Measurements from ENCODE around the gene DNAH12. TPM values are rescaled to one million over a fixed set of nuclear protein-coding genes. Genes with fewer than 3 reads are reported as not detected.
"Not testable (repeated sequence)": the region's sequence is repeated elsewhere in the genome, so short reads cannot be mapped to it uniquely, and the experiment has no call there.

DNAH12 gene
- total and polyA plus RNA-seq, 2 experiments from 2014 or later: not detected

DNA sequence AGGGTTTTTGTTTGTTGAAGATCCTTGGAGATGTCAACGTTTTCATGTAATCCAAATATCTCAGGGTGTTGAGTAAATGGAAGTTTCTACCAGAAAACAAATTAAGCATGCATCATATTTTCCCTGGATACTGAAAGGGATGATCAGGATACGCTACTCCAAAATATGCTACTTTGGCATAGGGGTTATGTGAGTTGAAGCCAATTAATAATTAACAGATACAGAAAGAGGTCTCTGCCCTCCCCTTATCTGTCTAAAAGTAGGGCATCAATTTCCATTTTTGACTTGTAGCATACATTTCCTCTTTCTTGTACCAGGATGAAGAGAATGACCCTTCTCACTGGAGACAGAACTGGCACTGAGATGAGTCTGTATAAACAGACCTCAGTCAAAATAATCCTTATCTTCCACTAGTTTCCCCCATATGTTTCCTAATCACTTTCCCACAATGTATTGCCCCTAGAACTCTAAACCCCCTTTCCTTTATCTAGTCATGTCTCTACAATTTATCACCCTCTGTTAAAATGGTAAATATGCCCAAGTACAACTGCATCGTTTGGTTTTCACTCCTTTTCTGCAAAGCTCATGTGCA, 234.3 kb downstream of the DNAH12 start (continued):
- TF ChIP-seq, protein P1, sequence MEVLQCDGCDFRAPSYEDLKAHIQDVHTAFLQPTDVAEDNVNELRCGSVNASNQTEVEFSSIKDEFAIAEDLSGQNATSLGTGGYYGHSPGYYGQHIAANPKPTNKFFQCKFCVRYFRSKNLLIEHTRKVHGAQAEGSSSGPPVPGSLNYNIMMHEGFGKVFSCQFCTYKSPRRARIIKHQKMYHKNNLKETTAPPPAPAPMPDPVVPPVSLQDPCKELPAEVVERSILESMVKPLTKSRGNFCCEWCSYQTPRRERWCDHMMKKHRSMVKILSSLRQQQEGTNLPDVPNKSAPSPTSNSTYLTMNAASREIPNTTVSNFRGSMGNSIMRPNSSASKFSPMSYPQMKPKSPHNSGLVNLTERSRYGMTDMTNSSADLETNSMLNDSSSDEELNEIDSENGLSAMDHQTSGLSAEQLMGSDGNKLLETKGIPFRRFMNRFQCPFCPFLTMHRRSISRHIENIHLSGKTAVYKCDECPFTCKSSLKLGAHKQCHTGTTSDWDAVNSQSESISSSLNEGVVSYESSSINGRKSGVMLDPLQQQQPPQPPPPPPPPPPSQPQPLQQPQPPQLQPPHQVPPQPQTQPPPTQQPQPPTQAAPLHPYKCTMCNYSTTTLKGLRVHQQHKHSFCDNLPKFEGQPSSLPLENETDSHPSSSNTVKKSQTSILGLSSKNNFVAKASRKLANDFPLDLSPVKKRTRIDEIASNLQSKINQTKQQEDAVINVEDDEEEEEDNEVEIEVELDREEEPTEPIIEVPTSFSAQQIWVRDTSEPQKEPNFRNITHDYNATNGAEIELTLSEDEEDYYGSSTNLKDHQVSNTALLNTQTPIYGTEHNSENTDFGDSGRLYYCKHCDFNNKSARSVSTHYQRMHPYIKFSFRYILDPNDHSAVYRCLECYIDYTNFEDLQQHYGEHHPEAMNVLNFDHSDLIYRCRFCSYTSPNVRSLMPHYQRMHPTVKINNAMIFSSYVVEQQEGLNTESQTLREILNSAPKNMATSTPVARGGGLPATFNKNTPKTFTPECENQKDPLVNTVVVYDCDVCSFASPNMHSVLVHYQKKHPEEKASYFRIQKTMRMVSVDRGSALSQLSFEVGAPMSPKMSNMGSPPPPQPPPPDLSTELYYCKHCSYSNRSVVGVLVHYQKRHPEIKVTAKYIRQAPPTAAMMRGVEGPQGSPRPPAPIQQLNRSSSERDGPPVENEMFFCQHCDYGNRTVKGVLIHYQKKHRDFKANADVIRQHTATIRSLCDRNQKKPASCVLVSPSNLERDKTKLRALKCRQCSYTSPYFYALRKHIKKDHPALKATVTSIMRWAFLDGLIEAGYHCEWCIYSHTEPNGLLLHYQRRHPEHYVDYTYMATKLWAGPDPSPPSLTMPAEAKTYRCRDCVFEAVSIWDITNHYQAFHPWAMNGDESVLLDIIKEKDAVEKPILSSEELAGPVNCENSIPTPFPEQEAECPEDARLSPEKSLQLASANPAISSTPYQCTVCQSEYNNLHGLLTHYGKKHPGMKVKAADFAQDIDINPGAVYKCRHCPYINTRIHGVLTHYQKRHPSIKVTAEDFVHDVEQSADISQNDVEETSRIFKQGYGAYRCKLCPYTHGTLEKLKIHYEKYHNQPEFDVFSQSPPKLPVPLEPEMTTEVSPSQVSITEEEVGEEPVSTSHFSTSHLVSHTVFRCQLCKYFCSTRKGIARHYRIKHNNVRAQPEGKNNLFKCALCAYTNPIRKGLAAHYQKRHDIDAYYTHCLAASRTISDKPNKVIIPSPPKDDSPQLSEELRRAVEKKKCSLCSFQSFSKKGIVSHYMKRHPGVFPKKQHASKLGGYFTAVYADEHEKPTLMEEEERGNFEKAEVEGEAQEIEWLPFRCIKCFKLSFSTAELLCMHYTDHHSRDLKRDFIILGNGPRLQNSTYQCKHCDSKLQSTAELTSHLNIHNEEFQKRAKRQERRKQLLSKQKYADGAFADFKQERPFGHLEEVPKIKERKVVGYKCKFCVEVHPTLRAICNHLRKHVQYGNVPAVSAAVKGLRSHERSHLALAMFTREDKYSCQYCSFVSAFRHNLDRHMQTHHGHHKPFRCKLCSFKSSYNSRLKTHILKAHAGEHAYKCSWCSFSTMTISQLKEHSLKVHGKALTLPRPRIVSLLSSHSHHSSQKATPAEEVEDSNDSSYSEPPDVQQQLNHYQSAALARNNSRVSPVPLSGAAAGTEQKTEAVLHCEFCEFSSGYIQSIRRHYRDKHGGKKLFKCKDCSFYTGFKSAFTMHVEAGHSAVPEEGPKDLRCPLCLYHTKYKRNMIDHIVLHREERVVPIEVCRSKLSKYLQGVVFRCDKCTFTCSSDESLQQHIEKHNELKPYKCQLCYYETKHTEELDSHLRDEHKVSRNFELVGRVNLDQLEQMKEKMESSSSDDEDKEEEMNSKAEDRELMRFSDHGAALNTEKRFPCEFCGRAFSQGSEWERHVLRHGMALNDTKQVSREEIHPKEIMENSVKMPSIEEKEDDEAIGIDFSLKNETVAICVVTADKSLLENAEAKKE (CRISPR knock-in tag; IDR thresholded peaks at IDR 0.05): no peak
- TF ChIP-seq NANOG (IDR thresholded peaks at IDR 0.05; ENCODE audit: borderline replicate concordance) (no peak), ZNF331 (CRISPR knock-in tag; IDR thresholded peaks at IDR 0.05; ENCODE audit: low read depth) (no peak)
- TF ChIP-seq, protein P2, sequence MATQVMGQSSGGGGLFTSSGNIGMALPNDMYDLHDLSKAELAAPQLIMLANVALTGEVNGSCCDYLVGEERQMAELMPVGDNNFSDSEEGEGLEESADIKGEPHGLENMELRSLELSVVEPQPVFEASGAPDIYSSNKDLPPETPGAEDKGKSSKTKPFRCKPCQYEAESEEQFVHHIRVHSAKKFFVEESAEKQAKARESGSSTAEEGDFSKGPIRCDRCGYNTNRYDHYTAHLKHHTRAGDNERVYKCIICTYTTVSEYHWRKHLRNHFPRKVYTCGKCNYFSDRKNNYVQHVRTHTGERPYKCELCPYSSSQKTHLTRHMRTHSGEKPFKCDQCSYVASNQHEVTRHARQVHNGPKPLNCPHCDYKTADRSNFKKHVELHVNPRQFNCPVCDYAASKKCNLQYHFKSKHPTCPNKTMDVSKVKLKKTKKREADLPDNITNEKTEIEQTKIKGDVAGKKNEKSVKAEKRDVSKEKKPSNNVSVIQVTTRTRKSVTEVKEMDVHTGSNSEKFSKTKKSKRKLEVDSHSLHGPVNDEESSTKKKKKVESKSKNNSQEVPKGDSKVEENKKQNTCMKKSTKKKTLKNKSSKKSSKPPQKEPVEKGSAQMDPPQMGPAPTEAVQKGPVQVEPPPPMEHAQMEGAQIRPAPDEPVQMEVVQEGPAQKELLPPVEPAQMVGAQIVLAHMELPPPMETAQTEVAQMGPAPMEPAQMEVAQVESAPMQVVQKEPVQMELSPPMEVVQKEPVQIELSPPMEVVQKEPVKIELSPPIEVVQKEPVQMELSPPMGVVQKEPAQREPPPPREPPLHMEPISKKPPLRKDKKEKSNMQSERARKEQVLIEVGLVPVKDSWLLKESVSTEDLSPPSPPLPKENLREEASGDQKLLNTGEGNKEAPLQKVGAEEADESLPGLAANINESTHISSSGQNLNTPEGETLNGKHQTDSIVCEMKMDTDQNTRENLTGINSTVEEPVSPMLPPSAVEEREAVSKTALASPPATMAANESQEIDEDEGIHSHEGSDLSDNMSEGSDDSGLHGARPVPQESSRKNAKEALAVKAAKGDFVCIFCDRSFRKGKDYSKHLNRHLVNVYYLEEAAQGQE (IDR thresholded peaks at IDR 0.05; ENCODE audit: unreplicated experiment): no peak
- TF ChIP-seq, protein P3, sequence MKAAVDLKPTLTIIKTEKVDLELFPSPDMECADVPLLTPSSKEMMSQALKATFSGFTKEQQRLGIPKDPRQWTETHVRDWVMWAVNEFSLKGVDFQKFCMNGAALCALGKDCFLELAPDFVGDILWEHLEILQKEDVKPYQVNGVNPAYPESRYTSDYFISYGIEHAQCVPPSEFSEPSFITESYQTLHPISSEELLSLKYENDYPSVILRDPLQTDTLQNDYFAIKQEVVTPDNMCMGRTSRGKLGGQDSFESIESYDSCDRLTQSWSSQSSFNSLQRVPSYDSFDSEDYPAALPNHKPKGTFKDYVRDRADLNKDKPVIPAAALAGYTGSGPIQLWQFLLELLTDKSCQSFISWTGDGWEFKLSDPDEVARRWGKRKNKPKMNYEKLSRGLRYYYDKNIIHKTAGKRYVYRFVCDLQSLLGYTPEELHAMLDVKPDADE (IDR thresholded peaks at IDR 0.05): no peak

DNA sequence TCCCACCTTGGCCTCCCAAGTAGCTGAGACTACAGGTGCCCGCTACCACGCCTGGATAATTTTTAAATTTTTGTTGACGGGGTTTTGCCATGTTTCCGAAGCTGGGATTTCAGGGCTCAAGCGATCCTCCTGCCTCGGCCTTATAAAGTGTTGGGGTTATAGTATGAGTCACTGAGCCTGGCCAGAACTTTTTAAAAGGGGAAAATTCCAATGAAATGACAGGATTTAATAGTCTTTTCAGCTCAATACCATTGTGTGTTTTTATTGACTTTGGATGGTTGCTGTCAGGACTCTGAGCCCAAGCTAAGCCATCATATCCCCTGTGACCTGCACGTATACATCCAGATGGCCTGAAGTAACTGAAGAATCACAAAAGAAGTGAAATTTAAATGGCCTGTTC, 240.6 kb downstream of the DNAH12 start:
- not testable (repeated sequence) for H3K4me3 Mint-ChIP-seq; ATAC-seq; H3K27me3 ChIP-seq (ENCODE audit: insufficient read depth)

More for the DNA sequence above, 240.6 kb downstream of the DNAH12 start:
- H3K4me1 Mint-ChIP-seq; H3K4me3 ChIP-seq; H3F3A ChIP-seq (replicated peaks; ENCODE audit: low read depth); H3K79me2 ChIP-seq (replicated peaks; ENCODE audit: insufficient read depth); H3K9me2 ChIP-seq (ENCODE audit: insufficient read depth); H3K36me3 ChIP-seq (ENCODE audit: insufficient read depth); H3K27me3 Mint-ChIP-seq (ENCODE audit: insufficient read depth, low read depth, poor library complexity); H4K20me1 ChIP-seq (replicated peaks; ENCODE audit: insufficient read depth); H3K4me2 ChIP-seq; H3K36me3 Mint-ChIP-seq (ENCODE audit: low read depth); H3K27ac ChIP-seq (ENCODE audit: low read depth); DNase-seq (ENCODE audit: low spot score); H3K4me1 ChIP-seq (ENCODE audit: insufficient read depth); H2AFZ ChIP-seq; H3K27ac Mint-ChIP-seq; H3K9me3 Mint-ChIP-seq: not testable (repeated sequence)

Measured in GM23338 (cell line).